Stomach (tissue), 9 donors: ENCODE data around the gene PKNOX2. TPM values are rescaled to one million over a fixed set of nuclear protein-coding genes. Genes with fewer than 3 reads are reported as not detected.

ENCODE experiments used
- DNase-seq, 2 donors: peaks; one replicate each; pipeline versions ENCODE4 v3.0.0 to v3.0.0-alpha.2; 2013 to 2019
- H3K27ac ChIP-seq, 5 donors: fragments of 200-600 bp in 4 of 5; sonication (generic) in 4 of 5; one replicate each; pipeline ENCODE4 v1.5.1; 2013 to 2019; ENCODE audit warnings: mild to moderate bottlenecking in 1 of 5, moderate library complexity in 1 of 5
- H3K27me3 ChIP-seq, 3 donors: fragments of 200-600 bp; sonication (generic); one replicate each; pipeline ENCODE4 v1.5.1; 2017 to 2019; ENCODE audit warnings: mixed run types in 1 of 3
- H3K36me3 ChIP-seq, 4 donors: fragments of 200-600 bp; sonication (generic); 1 replicate in 3 of 4; 2 replicates in 1 of 4; pipeline ENCODE4 v1.5.1; 2016 to 2019
- H3K4me1 ChIP-seq, 4 donors: fragments of 200-600 bp; sonication (generic); one replicate each; pipeline ENCODE4 v1.5.1; 2016 to 2019
- H3K4me3 ChIP-seq, 4 donors: fragments of 200-600 bp; sonication (generic) in 3 of 4; one replicate each; pipeline ENCODE4 v1.5.1; 2016 to 2019; ENCODE audit warnings: mild to moderate bottlenecking in 1 of 4
- H3K9me3 ChIP-seq, 4 donors: fragments of 200-600 bp; sonication (generic); one replicate each; pipeline ENCODE4 v1.5.1; 2016 to 2019
- CTCF ChIP-seq, 7 experiments: fragments of 450-650 bp in 4 of 7; fragments of 200-600 bp in 3 of 7; sonication (generic) in 3 of 7; IDR thresholded peaks; one replicate each; pipeline ENCODE4 v1.5.1; 2016 to 2019; ENCODE audit warnings: antibody characterized with exemption in 7 of 7, control low read depth in 2 of 7, mild to moderate bottlenecking in 1 of 7
- EP300 ChIP-seq: sonication (generic); formaldehyde crosslinking; IDR thresholded peaks from one replicate; pipeline ENCODE4 v1.6.1; 2017; ENCODE audit warnings: antibody characterized with exemption
- POLR2A ChIP-seq, 4 donors: fragments of 450-650 bp; IDR thresholded peaks; one replicate each; pipeline ENCODE4 v1.6.1; 2016; ENCODE audit warnings: antibody characterized with exemption in 4 of 4, control low read depth in 2 of 4, mild to moderate bottlenecking in 1 of 4, moderate library complexity in 1 of 4
- POLR2AphosphoS5 ChIP-seq, 3 donors: sonication (generic); formaldehyde crosslinking; IDR thresholded peaks; one replicate each; pipeline ENCODE4 v1.6.1; 2016; ENCODE audit warnings: antibody characterized with exemption in 3 of 3
- WGBS, 5 donors: extraction: QIAGEN DNeasy Blood & Tissue Kit in 3 of 5; methylation state at CpG; one replicate each; pipeline versions ENCODE4 v1.1.5 to v1.1.7; 2013 to 2018; 5-methylcytosine and 5-hydroxymethylcytosine counted together
- intact Hi-C: fragments of 100-400 bp; cut with DNase I; formaldehyde crosslinking; loops from one replicate; pipeline ENCODE4 v1.15.1; 2023; ENCODE audit warnings: low total_unique reads
- polyA plus RNA-seq, 3 donors: library from polyadenylated mRNA; stranded (reverse); fragments of 200-250 nt; gene quantifications; one replicate each; pipeline ENCODE4 v1.2.3, GENCODE V29; 2013
- total RNA-seq, 5 donors: library from RNA; depleted of rRNA; stranded (reverse); fragments of >200 nt; gene quantifications; one replicate each; pipeline versions ENCODE4 v1.1.0 to v1.2.3, GENCODE V29; 2014 to 2016
- donor health status: healthy with polysubstance abuse.
- donor health status: Bipolar disorder and iron deficiency.
- donor health status: healthy.

The PKNOX2 gene
- total and polyA plus RNA-seq, 8 donors: 0.83 to 4.9 (median 2.3) TPM; not detected in 1

- Histone ChIP-seq H3K9me3 (no peaks in the 10 kb centered on the region), H3K4me1 (peaks cover 4 to 26% (median 15%) of the 10 kb centered on the region in 4 donors), H3K4me3 (no peak overlapping the region), H3K27me3 (no peaks in the 10 kb centered on the region), H3K27ac (peak overlapping the region in 1 of 5 donors; percentile 29), H3K36me3 (no peaks in the 10 kb centered on the region)
- peak; percentile 49 to 74 for DNase-seq
- intact Hi-C loops: no loop called here
- TF ChIP-seq POLR2A (IDR thresholded peaks at IDR 0.05): no peak
- WGBS, 5 donors: 31 to 48% (median 38%) methylated on average over 5 to 7 of the region's 7 CpGs
Measured at GRCh38 chr11:125315079-125315740, 150.7 kb downstream of the PKNOX2 start.

- H3K4me1 ChIP-seq: peaks cover 4 to 26% (median 15%) of the 10 kb centered on the region in 4 donors
- intact Hi-C loops: no loop called here
- no peak overlapping the region for H3K27ac ChIP-seq
- H3K4me3 ChIP-seq: no peak overlapping the region
- WGBS, 5 donors: 80 to 83% (median 82%) methylated on average over 2 of the region's 2 CpGs
- H3K9me3 ChIP-seq: no peaks in the 10 kb centered on the region
- TF ChIP-seq POLR2AphosphoS5 (IDR thresholded peaks at IDR 0.05) (no peak), EP300 (no peak), CTCF (IDR thresholded peaks at IDR 0.05) (no peak), POLR2A (IDR thresholded peaks at IDR 0.05) (no peak)
- no peaks in the 10 kb centered on the region for H3K36me3 ChIP-seq
- DNase-seq: no peak
- no peaks in the 10 kb centered on the region for H3K27me3 ChIP-seq
Measured at GRCh38 chr11:125317416-125317815, 152.9 kb downstream of the PKNOX2 start.

- no peak for DNase-seq
- 76 to 88% (median 80%) methylated on average over 1 of the region's 1 CpG for WGBS, 5 donors
- TF ChIP-seq EP300 (no peak), CTCF (IDR thresholded peaks at IDR 0.05) (no peak), POLR2A (IDR thresholded peaks at IDR 0.05) (no peak), POLR2AphosphoS5 (IDR thresholded peaks at IDR 0.05) (no peak)
- H3K27ac ChIP-seq: no peak overlapping the region
- no peak overlapping the region for H3K4me3 ChIP-seq
- no peaks in the 10 kb centered on the region for H3K27me3 ChIP-seq
- intact Hi-C loops: no loop called here
- H3K9me3 ChIP-seq: no peaks in the 10 kb centered on the region
- H3K4me1 ChIP-seq: peaks cover 3 to 14% (median 9%) of the 10 kb centered on the region in 4 donors
- no peaks in the 10 kb centered on the region for H3K36me3 ChIP-seq
Measured at GRCh38 chr11:125319649-125320048, 155.1 kb downstream of the PKNOX2 start.

GRCh38 chr11:125320347-125321076 is 156.0 kb downstream of the PKNOX2 start:
- WGBS, 5 donors: 54 to 69% (median 65%) methylated on average over 4 of the region's 4 CpGs
- Histone ChIP-seq H3K4me1 (peaks cover 0 to 6% (median 3%) of the 10 kb centered on the region in 4 donors), H3K27ac (no peak overlapping the region), H3K36me3 (no peaks in the 10 kb centered on the region), H3K9me3 (no peaks in the 10 kb centered on the region), H3K4me3 (no peak overlapping the region), H3K27me3 (no peaks in the 10 kb centered on the region)
- DNase-seq: no peak
- intact Hi-C loops: no loop called here
- no peak for TF ChIP-seq POLR2A (IDR thresholded peaks at IDR 0.05)

- no peaks in the 10 kb centered on the region for H3K27me3 ChIP-seq
- H3K36me3 ChIP-seq: no peaks in the 10 kb centered on the region
- no peaks in the 10 kb centered on the region for H3K9me3 ChIP-seq
- H3K4me3 ChIP-seq: no peak overlapping the region
- TF ChIP-seq EP300 (no peak), POLR2A (IDR thresholded peaks at IDR 0.05) (no peak), POLR2AphosphoS5 (IDR thresholded peaks at IDR 0.05) (no peak), CTCF (IDR thresholded peaks at IDR 0.05) (no peak)
- no peaks in the 10 kb centered on the region for H3K4me1 ChIP-seq
- 76 to 89% (median 86%) methylated on average over 8 of the region's 8 CpGs for WGBS, 5 donors
- DNase-seq: no peak
- H3K27ac ChIP-seq: no peak overlapping the region
- intact Hi-C loops: no loop called here
Measured at GRCh38 chr11:125322289-125322688, 157.7 kb downstream of the PKNOX2 start.
